H1 (cell line): ENCODE measurements around the gene IFNA1. TPM values are rescaled to one million over a fixed set of nuclear protein-coding genes. Genes with fewer than 3 reads are reported as not detected.

Experiments used
- CBX8 ChIP-seq: fragments of 300-800, 300-1000 bp; sonication (generic); IDR thresholded peaks from 2 replicates; pipeline ENCODE4 v1.7.1; 2016; ENCODE audit warnings: low read depth, low read length, borderline replicate concordance
- CHD7 ChIP-seq: fragments of 300-600 bp; sonication (generic); IDR thresholded peaks from 2 replicates; pipeline ENCODE4 v1.7.1; 2012; ENCODE audit warnings: low read length, moderate library complexity, mild to moderate bottlenecking, inconsistent platforms; ENCODE audit not compliant: insufficient replicate concordance
- E2F6 ChIP-seq: IDR thresholded peaks from 2 replicates; pipeline ENCODE4 v1.6.1; 2012; ENCODE audit warnings: inconsistent platforms
- JUND ChIP-seq: IDR thresholded peaks from 2 replicates; pipeline ENCODE4 v1.6.1; 2011; ENCODE audit warnings: mild to moderate bottlenecking, improper control_type of control experiment, low read length
- polyA plus RNA-seq, 7 experiments: library from polyadenylated mRNA; depleted of rRNA in 3 of 7; stranded (reverse) in 5 of 7; unstranded in 2 of 7; fragments of >200 nt in 5 of 7; fragments of 200-250 nt in 2 of 7; gene quantifications; 1 replicate in 5 of 7; 2 replicates in 1 of 7; 4 replicates in 1 of 7; pipeline versions ENCODE4 v1.2.1 to v1.2.3, GENCODE V29; 2011 to 2013; ENCODE audit warnings: missing spikeins in 2 of 7, mixed read lengths in 2 of 7
- total RNA-seq: library from RNA; stranded (reverse); fragmentation: NEBNext Ultra II Directional; extraction: Animal tissue kit (Norgen Biotek cat#: 25700); gene quantifications from 2 replicates; pipeline ENCODE4 v1.2.1, GENCODE V29; 2021

The IFNA1 gene
- total and polyA plus RNA-seq, 2 of the 8 experiments (the other 6 are each of a cell fraction or from before 2014, with no cell fraction given): not detected

- TF ChIP-seq CHD7 (no peak), CBX8 (no peak), JUND (no peak), E2F6 (no peak)
Observed at GRCh38 chr9:21440139-21440538, at the start of gene IFNA1 (continued).
